WTC11 (cell line): ENCODE data around the gene OLFML2B.

Experiments
- NFE2L1 ChIP-seq: sonication (generic); formaldehyde crosslinking; IDR thresholded peaks from 2 replicates; pipeline ENCODE4 v1.8.1; 2023; ENCODE audit warnings: missing genetic modification reagents
- TEAD1 ChIP-seq: sonication (generic); formaldehyde crosslinking; IDR thresholded peaks from 2 replicates; pipeline ENCODE4 v1.8.0; 2022; ENCODE audit warnings: mild to moderate bottlenecking, missing genetic modification reagents

GRCh38 chr1:161999301-162000052 lies 24.2 kb downstream of the OLFML2B start:
- TF ChIP-seq NFE2L1 (CRISPR knock-in tag) (no peak), TEAD1 (CRISPR knock-in tag) (no peak)
